Endothelial cell of umbilical vein (primary cell): Measurements from ENCODE around the gene TOMM20L. TPM values are rescaled to one million over a fixed set of nuclear protein-coding genes. Genes with fewer than 3 reads are reported as not detected.

ENCODE experiments used
- BruUV-seq: library from RNA; stranded (reverse); fragments of 400-500 nt; replicated peaks from 2 replicates; lab custom pipeline; 2021; lab: Mats Ljungman, UMichigan
- CTCF ChIA-PET: fragments of 300-600, 350-600 bp; sonication (Branson Sonifier 250); formaldehyde crosslinking; loops from one replicate; lab custom pipeline; 2021; ENCODE audit warnings: antibody characterized with exemption, inconsistent platforms; lab: Charles Lee
- POLR2A ChIA-PET: fragments of 300-600, 350-600 bp; sonication (Branson Sonifier 250); formaldehyde crosslinking; loops from one replicate; lab custom pipeline; 2021; ENCODE audit warnings: antibody characterized with exemption, inconsistent platforms; lab: Charles Lee
- DNase-seq: peaks from one replicate; pipeline ENCODE4 v3.0.0-alpha.2; 2011; ENCODE audit warnings: low read depth, low spot score
- FAIRE-seq: peaks from 2 replicates; lab custom pipeline; 2011; peaks lifted over from hg19 to GRCh38; lab: Jason Lieb, UNC
- H2AFZ ChIP-seq: 2 replicates; pipeline ENCODE4 v1.6.0; 2012; ENCODE audit warnings: low read depth, low read length, control low read depth, inconsistent platforms
- H3K27ac ChIP-seq: 2 replicates; pipeline ENCODE4 v1.5.1; 2011; ENCODE audit warnings: low read depth, mild to moderate bottlenecking, control low read depth, low read length, moderate library complexity; ENCODE audit not compliant: insufficient read depth
- H3K27me3 ChIP-seq, 2 experiments: 2 replicates each; pipeline versions ENCODE4 v1.6.0 to v1.6.1; 2011; ENCODE audit warnings: low read length in 2 of 2, mixed read lengths in 1 of 2; ENCODE audit not compliant: control insufficient read depth in 2 of 2, insufficient read depth in 2 of 2
- H3K36me3 ChIP-seq, 2 experiments: 2 replicates in 1 of 2; 3 replicates in 1 of 2; pipeline ENCODE4 v1.5.1; 2011; ENCODE audit warnings: low read length in 2 of 2, mild to moderate bottlenecking in 1 of 2, moderate library complexity in 1 of 2; ENCODE audit not compliant: control insufficient read depth in 2 of 2, insufficient read depth in 2 of 2; ENCODE audit errors: extremely low read depth in 1 of 2
- H3K4me1 ChIP-seq: 3 replicates; pipeline ENCODE4 v1.5.1; 2011; ENCODE audit warnings: mild to moderate bottlenecking, low read length; ENCODE audit not compliant: control insufficient read depth, insufficient read depth; ENCODE audit errors: extremely low read depth
- H3K4me2 ChIP-seq: 2 replicates; pipeline ENCODE4 v1.6.1; 2011; ENCODE audit warnings: low read length, control low read depth, mixed read lengths; ENCODE audit not compliant: insufficient read depth
- H3K4me3 ChIP-seq, 3 experiments: fragments of 200-600 bp in 1 of 3; sonication (generic), shearing (Covaris generic) in 1 of 3; replicated peaks in 1 of 3; 2 replicates each; pipeline ENCODE4 v1.5.1; 2011 to 2016; ENCODE audit warnings: control low read depth in 3 of 3, low read length in 3 of 3, mild to moderate bottlenecking in 2 of 3, inconsistent platforms in 1 of 3, low read depth in 1 of 3, moderate library complexity in 1 of 3; ENCODE audit not compliant: insufficient read depth in 1 of 3
- H3K79me2 ChIP-seq: 2 replicates; pipeline ENCODE4 v1.6.0; 2012; ENCODE audit warnings: low read length, inconsistent platforms; ENCODE audit not compliant: control insufficient read depth, insufficient read depth
- H3K9ac ChIP-seq: replicated peaks from 2 replicates; pipeline ENCODE3; 2011; ENCODE audit warnings: low read length, control low read depth; ENCODE audit not compliant: insufficient read depth; ENCODE audit errors: extremely low read depth
- H3K9me1 ChIP-seq: replicated peaks from 3 replicates; pipeline ENCODE4 v1.6.0; 2011; ENCODE audit warnings: mild to moderate bottlenecking, low read length; ENCODE audit not compliant: control insufficient read depth, insufficient read depth; ENCODE audit errors: extremely low read depth
- H3K9me3 ChIP-seq: replicated peaks from 2 replicates; pipeline ENCODE4 v1.5.1; 2012; ENCODE audit warnings: low read length, inconsistent platforms; ENCODE audit not compliant: control insufficient read depth, insufficient read depth
- H4K20me1 ChIP-seq: replicated peaks from 2 replicates; pipeline ENCODE3; 2011; ENCODE audit warnings: mild to moderate bottlenecking, low read length; ENCODE audit not compliant: control insufficient read depth, insufficient read depth; ENCODE audit errors: extremely low read depth
- CTCF ChIP-seq, 2 donors: IDR thresholded peaks; 1 replicate in 1 of 2; 2 replicates in 1 of 2; pipeline ENCODE4 v1.5.1; 2011; ENCODE audit warnings: low read length in 2 of 2, mild to moderate bottlenecking in 2 of 2, moderate library complexity in 2 of 2, control low read depth in 1 of 2, inconsistent platforms in 1 of 2, low read depth in 1 of 2; ENCODE audit not compliant: insufficient read depth in 1 of 2; ENCODE audit errors: extremely low read depth in 1 of 2
- EZH2 ChIP-seq: IDR thresholded peaks from 2 replicates; pipeline ENCODE4 v1.6.1; 2012; ENCODE audit warnings: borderline replicate concordance, low read depth, mild to moderate bottlenecking, moderate library complexity, low read length, inconsistent platforms; ENCODE audit not compliant: severe bottlenecking
- FOS ChIP-seq: IDR thresholded peaks from 2 replicates; pipeline ENCODE4 v1.6.1; 2011; ENCODE audit warnings: mild to moderate bottlenecking, low read length, moderate library complexity, borderline replicate concordance; ENCODE audit not compliant: insufficient read depth
- GATA2 ChIP-seq: IDR thresholded peaks from 2 replicates; pipeline ENCODE4 v1.7.0; 2011; ENCODE audit warnings: low read depth, mild to moderate bottlenecking, moderate library complexity, mixed read lengths, low read length; ENCODE audit not compliant: insufficient read length, insufficient read depth
- JUN ChIP-seq: IDR thresholded peaks from 2 replicates; pipeline ENCODE4 v1.6.1; 2011; ENCODE audit warnings: borderline replicate concordance, low read depth; ENCODE audit not compliant: insufficient read length, insufficient read depth
- MAX ChIP-seq: IDR thresholded peaks from 2 replicates; pipeline ENCODE4 v1.6.1; 2011; ENCODE audit not compliant: insufficient read depth, insufficient read length
- MYC ChIP-seq: IDR thresholded peaks from one replicate; pipeline ENCODE4 v1.6.1; 2011; ENCODE audit warnings: mild to moderate bottlenecking, low read depth, low read length
- POLR2A ChIP-seq: IDR thresholded peaks from 2 replicates; pipeline ENCODE4 v1.6.1; 2012; ENCODE audit warnings: low read depth, mild to moderate bottlenecking, control low read depth, low read length
- POLR2AphosphoS5 ChIP-seq: IDR thresholded peaks from 2 replicates; pipeline ENCODE4 v1.6.1; 2012; ENCODE audit warnings: low read depth, mild to moderate bottlenecking, control low read depth, low read length, moderate library complexity; ENCODE audit not compliant: insufficient read depth
- dilution Hi-C: fragments of 300-500 bp; cut with MboI; formaldehyde crosslinking; loops from one replicate; pipeline ENCODE4 v1.15.0; 2019; ENCODE audit warnings: low sequenced_read_pairs; ENCODE audit not compliant: extremely low pct_ligation_motif_present
- intact Hi-C: fragments of 100-400 bp; cut with micrococcal nuclease; formaldehyde crosslinking; loops from one replicate; pipeline ENCODE4 v1.10.0; 2022
- polyA plus RNA-seq, 4 experiments: library from polyadenylated mRNA; depleted of rRNA in 3 of 4; stranded (reverse) in 3 of 4; unstranded in 1 of 4; fragments of >200 nt; gene quantifications; 2 replicates each; pipeline versions ENCODE4 v1.2.1 to v1.2.3, GENCODE V29; 2011 to 2012; ENCODE audit warnings: missing spikeins in 1 of 4
- total RNA-seq: library from RNA; stranded (reverse); gene quantifications from 2 replicates; pipeline ENCODE4 v1.2.3, GENCODE V29; 2021

Gene TOMM20L
- total and polyA plus RNA-seq, 2 donors (not counting 3 experiments of a cell fraction or from before 2014, with no cell fraction given): not detected

- H4K20me1 ChIP-seq: no peaks in the 10 kb centered on the region
- H3K9me1 ChIP-seq: no peaks in the 10 kb centered on the region
- TF ChIP-seq JUN (no peak), FOS (peak; percentile 26)
- ChIA-PET CTCF (interaction anchor here (1.0 kb wide), 1 partner anchor 27 kb away, joined by 3 read pairs; the partner anchor contains the start of gene TOMM20L), POLR2A (no interaction called here)
- no peak overlapping the region for H2AFZ ChIP-seq
- no peak for FAIRE-seq
- no peak overlapping the region for H3K9ac ChIP-seq
- peak overlapping the region; percentile 63 for H3K27ac ChIP-seq
- no peak overlapping the region for H3K4me3 ChIP-seq
- peaks cover 12 to 21% of the 10 kb centered on the region in 2 experiments for H3K36me3 ChIP-seq
- peak; percentile 59 for DNase-seq
- dilution Hi-C loops: no loop called here
- no peaks in the 10 kb centered on the region for H3K9me3 ChIP-seq
- no peaks in the 10 kb centered on the region for H3K79me2 ChIP-seq
- peak overlapping the region; percentile 36 for H3K4me2 ChIP-seq
- H3K27me3 ChIP-seq: no peaks in the 10 kb centered on the region
- H3K4me1 ChIP-seq: peaks cover 11% of the 10 kb centered on the region
- intact Hi-C loops: no loop called here
- no TSS peak for BruUV-seq
Measured at GRCh38 chr14:58368956-58369355, 26.8 kb upstream of the TOMM20L start.

GRCh38 chr14:58376791-58377190 lies 18.9 kb upstream of the TOMM20L start:
- no peak overlapping the region for H3K9ac ChIP-seq
- no peak overlapping the region for H3K4me3 ChIP-seq
- no peaks in the 10 kb centered on the region for H3K4me1 ChIP-seq
- no peak overlapping the region for H3K4me2 ChIP-seq
- ChIA-PET CTCF (no interaction called here), POLR2A (no interaction called here)
- H2AFZ ChIP-seq: no peak overlapping the region
- peaks cover 0 to 3% of the 10 kb centered on the region in 2 experiments for H3K36me3 ChIP-seq
- no peaks in the 10 kb centered on the region for H3K9me1 ChIP-seq
- no TSS peak for BruUV-seq
- dilution Hi-C loops (no loop called here), intact Hi-C loops (no loop called here)
- no peak overlapping the region for H3K27ac ChIP-seq
- TF ChIP-seq EZH2 (no peak), JUN (no peak), GATA2 (no peak), MYC (no peak), POLR2A (no peak), MAX (no peak), POLR2AphosphoS5 (no peak), FOS (no peak), CTCF (IDR thresholded peaks at IDR 0.05; ENCODE audit: extremely low read depth in 1 of 2, insufficient read depth in 1 of 2, low read depth in 1 of 2, low read length in 2 of 2) (no peak)
- FAIRE-seq (no peak), DNase-seq (no peak)
- H4K20me1 ChIP-seq: no peaks in the 10 kb centered on the region
- H3K9me3 ChIP-seq: no peaks in the 10 kb centered on the region
- H3K79me2 ChIP-seq: no peaks in the 10 kb centered on the region
- no peaks in the 10 kb centered on the region for H3K27me3 ChIP-seq
